Left lung (tissue), 10 donors: ENCODE results near the gene PHKB. TPM values are rescaled to one million over a fixed set of nuclear protein-coding genes. Genes with fewer than 3 reads are reported as not detected.

Experiments
- ATAC-seq: fragments of 200-7000 bp; cut with Tn5 transposase; one replicate; pipeline ENCODE4 v1.9.1; 2020; ENCODE audit warnings: moderate library complexity
- DNase-seq, 4 donors: peaks; one replicate each; pipeline ENCODE4 v3.0.0-alpha.2; 2013 to 2020
- H3K27ac ChIP-seq, 2 donors: fragments of 200-600 bp; sonication (generic) in 1 of 2; one replicate each; pipeline versions ENCODE4 v1.5.0 to v1.8.0; 2020 to 2021
- H3K27me3 ChIP-seq, 2 donors: fragments of 200-600 bp; sonication (generic) in 1 of 2; one replicate each; pipeline versions ENCODE4 v1.5.0 to v1.8.0; 2020 to 2021
- H3K36me3 ChIP-seq, 2 donors: fragments of 200-600 bp; sonication (generic) in 1 of 2; one replicate each; pipeline versions ENCODE4 v1.5.0 to v1.8.0; 2020 to 2021
- H3K4me1 ChIP-seq, 2 donors: fragments of 200-600 bp; one replicate each; pipeline ENCODE4 v1.8.0; 2021
- H3K4me3 ChIP-seq, 2 donors: fragments of 200-600 bp; sonication (generic) in 1 of 2; one replicate each; pipeline versions ENCODE4 v1.5.0 to v1.8.0; 2020 to 2021; ENCODE audit warnings: mild to moderate bottlenecking in 1 of 2
- H3K9me3 ChIP-seq, 2 donors: fragments of 200-600 bp; sonication (generic) in 1 of 2; one replicate each; pipeline versions ENCODE4 v1.5.0 to v1.8.0; 2020 to 2021
- CTCF ChIP-seq, 2 donors: fragments of 200-600 bp; sonication (generic) in 1 of 2; IDR thresholded peaks; one replicate each; pipeline versions ENCODE4 v1.5.0 to v1.8.0; 2021; ENCODE audit warnings: antibody characterized with exemption in 2 of 2
- intact Hi-C, 2 donors: fragments of 100-400 bp; cut with DNase I; formaldehyde crosslinking; loops; one replicate each; pipeline versions ENCODE4 v1.11.2 to v1.14.2; 2022
- polyA plus RNA-seq, 6 donors: library from polyadenylated mRNA; unstranded; fragments of 120-200 nt; gene quantifications; one replicate each; pipeline ENCODE4 v1.2.1, GENCODE V29; 2013; ENCODE audit not compliant: insufficient read length in 6 of 6
- total RNA-seq, 2 donors: library from RNA; stranded (reverse); fragmentation: NEBNext Ultra II Directional; extraction: Animal tissue kit (Norgen Biotek cat#: 25700); gene quantifications; one replicate each; pipeline ENCODE4 v1.2.1, GENCODE V29; 2021
- donor health status: DM: no; HTN: yes; CAD: no.
- donor health status: DM: no; HTN: no; CAD: no.

Gene PHKB
- total and polyA plus RNA-seq, 8 donors: 76.5 to 104 (median 90.4) TPM

DNA sequence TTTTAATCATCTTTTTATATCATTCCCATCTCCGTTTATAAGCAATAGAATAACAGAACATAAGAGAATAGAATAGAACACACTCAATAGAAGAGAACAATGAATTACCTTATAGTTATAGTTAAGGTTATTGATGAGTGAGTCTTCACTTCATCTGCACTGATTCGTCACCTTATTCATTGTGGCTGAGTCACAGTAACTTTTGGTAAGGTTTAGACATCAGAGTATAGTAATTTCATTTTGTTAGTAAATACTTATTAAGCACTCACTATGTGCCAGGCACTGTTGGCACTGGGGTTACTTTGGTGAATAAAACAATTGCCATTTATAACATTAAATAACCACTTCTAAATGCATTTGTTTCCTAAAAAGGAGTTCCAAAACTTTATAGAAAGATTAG, 22.5 kb downstream of the PHKB start:
- H3K9me3 ChIP-seq: peaks cover 0 to 11% of the 10 kb centered on the region in 2 donors
- no peak for DNase-seq
- intact Hi-C loops: no loop called here

DNA sequence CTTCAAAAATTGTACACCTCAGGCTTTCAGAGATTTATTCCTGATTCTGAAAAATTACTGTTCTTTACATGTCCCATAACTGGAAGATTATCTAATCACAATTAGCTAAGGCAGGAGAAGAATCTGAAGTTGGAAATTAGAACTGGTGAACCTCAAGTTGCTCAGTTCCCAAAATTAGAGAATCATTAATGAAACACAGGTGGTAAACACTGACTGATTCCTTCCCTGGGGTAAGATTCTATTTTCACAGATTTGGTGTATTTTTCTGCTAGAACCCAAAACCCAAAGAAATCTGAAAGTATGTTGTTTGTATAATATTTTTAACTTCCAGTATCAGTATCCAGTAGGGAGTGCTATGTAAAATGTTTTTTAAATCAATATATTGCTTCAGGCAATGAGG, 25.7 kb downstream of the PHKB start:
- intact Hi-C loops: no loop called here

More for the DNA sequence above, 22.5 kb downstream of the PHKB start:
- H3K27me3 ChIP-seq: no peaks in the 10 kb centered on the region
- ATAC-seq: no peak
- no peak overlapping the region for H3K27ac ChIP-seq
- H3K4me3 ChIP-seq: no peak overlapping the region
- peaks cover 0 to 15% of the 10 kb centered on the region in 2 donors for H3K36me3 ChIP-seq
- H3K4me1 ChIP-seq: no peaks in the 10 kb centered on the region
- no peak for TF ChIP-seq CTCF (IDR thresholded peaks at IDR 0.05)

GRCh38 chr16:47488051-47488450, 26.9 kb downstream of the PHKB start:
- Histone ChIP-seq H3K36me3 (peaks cover 0 to 24% of the 10 kb centered on the region in 2 donors), H3K27me3 (no peaks in the 10 kb centered on the region), H3K4me1 (peaks cover 0 to 11% of the 10 kb centered on the region in 2 donors), H3K4me3 (no peak overlapping the region), H3K9me3 (peaks cover 0 to 45% of the 10 kb centered on the region in 2 donors), H3K27ac (no peak overlapping the region)
- ATAC-seq (no peak), DNase-seq (no peak)
- intact Hi-C loops: no loop called here
- TF ChIP-seq CTCF (IDR thresholded peaks at IDR 0.05): no peak

More for the DNA sequence above, 25.7 kb downstream of the PHKB start:
- peaks cover 0 to 24% of the 10 kb centered on the region in 2 donors for H3K36me3 ChIP-seq
- no peak overlapping the region for H3K27ac ChIP-seq
- H3K9me3 ChIP-seq: peaks cover 0 to 42% of the 10 kb centered on the region in 2 donors
- TF ChIP-seq CTCF (IDR thresholded peaks at IDR 0.05): no peak
- no peak overlapping the region for H3K4me3 ChIP-seq
- ATAC-seq (no peak), DNase-seq (no peak)
- no peaks in the 10 kb centered on the region for H3K27me3 ChIP-seq
- H3K4me1 ChIP-seq: no peaks in the 10 kb centered on the region

DNA sequence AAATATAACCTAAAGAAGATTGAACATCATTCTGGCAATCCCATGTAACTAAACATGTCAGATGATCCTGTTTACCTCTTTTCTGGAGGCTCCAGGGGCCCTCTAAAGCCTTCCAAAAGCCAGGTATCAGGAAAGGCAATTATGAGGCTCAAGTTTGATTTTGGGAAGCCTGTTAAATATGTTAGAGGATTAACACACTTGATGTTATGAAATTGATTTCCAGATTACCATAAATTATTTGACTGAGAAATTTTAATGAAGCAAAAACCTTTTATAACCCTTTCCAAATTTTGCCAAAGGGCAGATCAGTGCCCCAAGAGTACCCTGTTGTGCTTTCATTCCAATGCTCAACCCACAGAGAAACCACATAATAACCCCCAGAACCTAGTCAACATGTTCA, 29.3 kb downstream of the PHKB start:
- TF ChIP-seq CTCF (IDR thresholded peaks at IDR 0.05): no peak
- peaks cover 0 to 24% of the 10 kb centered on the region in 2 donors for H3K36me3 ChIP-seq
- H3K9me3 ChIP-seq: peaks cover 0 to 45% of the 10 kb centered on the region in 2 donors
- H3K4me1 ChIP-seq: peaks cover 0 to 25% of the 10 kb centered on the region in 2 donors
- H3K4me3 ChIP-seq: no peak overlapping the region
- intact Hi-C loops: no loop called here
- H3K27ac ChIP-seq: no peak overlapping the region
- DNase-seq (no peak), ATAC-seq (no peak)
- H3K27me3 ChIP-seq: no peaks in the 10 kb centered on the region

DNA sequence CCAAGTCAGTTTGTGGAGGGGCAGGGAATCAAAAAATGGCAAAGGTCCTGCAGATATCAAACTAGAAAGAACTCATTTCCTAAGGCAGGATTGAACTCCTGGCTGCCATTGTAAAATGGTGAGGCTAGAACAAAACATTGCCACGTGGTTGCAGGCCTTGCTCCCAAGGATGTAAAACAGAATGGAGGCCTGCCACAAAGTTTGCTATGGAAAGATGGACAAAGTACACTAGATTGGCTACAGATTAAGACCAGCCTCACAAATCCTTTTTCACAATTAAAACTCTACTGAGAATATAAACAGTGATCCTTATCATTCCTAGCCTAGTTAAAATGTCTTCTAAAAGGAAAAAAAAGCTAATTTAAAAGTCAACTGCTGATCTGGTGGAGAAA, 30.9 kb downstream of the PHKB start:
- H3K4me3 ChIP-seq: no peak overlapping the region
- H3K9me3 ChIP-seq: peaks cover 0 to 45% of the 10 kb centered on the region in 2 donors
- H3K4me1 ChIP-seq: peaks cover 0 to 25% of the 10 kb centered on the region in 2 donors
- no peak for TF ChIP-seq CTCF (IDR thresholded peaks at IDR 0.05)
- ATAC-seq (no peak), DNase-seq (no peak)
- intact Hi-C loops: no loop called here
- peak overlapping the region; percentile 55 to 80 for H3K27ac ChIP-seq
- H3K27me3 ChIP-seq: no peaks in the 10 kb centered on the region
- peaks cover 0 to 24% of the 10 kb centered on the region in 2 donors for H3K36me3 ChIP-seq
